Aorta (tissue), 5 donors: Measurements from ENCODE around the gene DQX1. TPM values are rescaled to one million over a fixed set of nuclear protein-coding genes. Genes with fewer than 3 reads are reported as not detected.

ENCODE experiments used
- ATAC-seq: fragments of 200-7000 bp; cut with Tn5 transposase; one replicate; pipeline ENCODE4 v1.9.1; 2022; ENCODE audit warnings: moderate library complexity; ENCODE audit not compliant: low FRiP score
- DNase-seq, 2 donors: peaks; one replicate each; pipeline ENCODE4 v3.0.0-alpha.2; 2020
- H3K27ac ChIP-seq, 2 donors: one replicate each; pipeline ENCODE4 v1.5.1; 2013; ENCODE audit warnings: low read length in 2 of 2, mild to moderate bottlenecking in 2 of 2, moderate library complexity in 2 of 2, control low read depth in 1 of 2, inconsistent platforms in 1 of 2, low read depth in 1 of 2
- H3K27me3 ChIP-seq, 2 donors: one replicate each; pipeline ENCODE4 v1.6.1; 2013; ENCODE audit warnings: control low read depth in 1 of 2, low read length in 1 of 2, mild to moderate bottlenecking in 1 of 2, moderate library complexity in 1 of 2; ENCODE audit not compliant: insufficient read depth in 2 of 2, control insufficient read depth in 1 of 2
- H3K36me3 ChIP-seq, 2 donors: one replicate each; pipeline ENCODE4 v1.6.1; 2013; ENCODE audit warnings: control low read depth in 1 of 2, low read length in 1 of 2, mild to moderate bottlenecking in 1 of 2; ENCODE audit not compliant: insufficient read depth in 2 of 2, control insufficient read depth in 1 of 2
- H3K4me1 ChIP-seq, 2 donors: one replicate each; pipeline ENCODE4 v1.6.1; 2013; ENCODE audit warnings: low read length in 2 of 2, control low read depth in 1 of 2, mild to moderate bottlenecking in 1 of 2, moderate library complexity in 1 of 2; ENCODE audit not compliant: insufficient read depth in 2 of 2, control insufficient read depth in 1 of 2
- H3K4me3 ChIP-seq, 2 donors: one replicate each; pipeline ENCODE4 v1.5.1; 2013; ENCODE audit warnings: low read length in 2 of 2, control low read depth in 1 of 2, mild to moderate bottlenecking in 1 of 2
- H3K9me3 ChIP-seq: one replicate; pipeline ENCODE4 v1.6.1; 2013; ENCODE audit warnings: mild to moderate bottlenecking, low read length; ENCODE audit not compliant: control insufficient read depth
- WGBS, 2 donors: extraction: QIAGEN DNeasy Blood & Tissue Kit; methylation state at CpG; one replicate each; pipeline ENCODE4 v1.1.7; 2013; 5-methylcytosine and 5-hydroxymethylcytosine counted together
- intact Hi-C, 2 donors: fragments of 100-400 bp; cut with DNase I; formaldehyde crosslinking; loops; one replicate each; pipeline versions ENCODE4 v1.14.2 to v1.15.0; 2022
- polyA plus RNA-seq, 2 donors: library from polyadenylated mRNA; stranded (reverse); fragments of 200-250 nt; gene quantifications; one replicate each; pipeline ENCODE4 v1.2.3, GENCODE V29; 2013
- total RNA-seq, 2 donors: library from RNA; stranded (reverse); fragmentation: NEBNext Ultra II Directional; extraction: Animal tissue kit (Norgen Biotek cat#: 25700); gene quantifications; one replicate each; pipeline ENCODE4 v1.2.1, GENCODE V29; 2021
- donor health status: healthy with polysubstance abuse.
- donor health status: Bipolar disorder and iron deficiency.
- donor health status: DM: no; HTN: no; CAD: no.
- donor health status: DM: no; HTN: no; CAD: no.
- donor health status: DM: yes; HTN: yes; CAD: no.

DQX1 gene
- total and polyA plus RNA-seq, 4 donors = 0.24 to 4.1 TPM; not detected in 2

DNA sequence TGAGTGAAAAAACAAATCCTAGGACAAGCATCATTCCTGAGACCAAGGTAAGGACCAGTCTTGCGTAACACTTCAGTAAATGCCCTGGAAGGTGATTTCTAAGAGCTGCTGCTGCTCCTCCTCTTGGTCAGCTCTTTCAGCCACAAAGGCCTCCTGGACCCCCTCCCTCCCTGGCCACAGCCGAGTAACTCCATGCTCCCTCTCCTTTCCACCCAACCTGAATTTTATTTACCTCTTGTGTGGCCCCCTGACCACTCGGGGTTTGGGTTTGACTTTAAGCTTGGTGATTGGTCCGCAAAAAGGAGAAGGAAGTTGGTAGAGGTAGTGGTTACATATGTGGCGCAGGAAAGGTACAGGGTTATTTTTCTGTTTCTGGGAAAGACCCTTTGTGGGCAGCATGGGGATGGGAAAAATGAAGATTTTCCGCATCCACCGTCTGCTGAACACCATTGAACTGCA lies 12.9 kb upstream of the DQX1 start:
- Histone ChIP-seq H3K36me3 (no peaks in the 10 kb centered on the region), H3K27ac (no peak overlapping the region), H3K27me3 (no peaks in the 10 kb centered on the region), H3K9me3 (no peaks in the 10 kb centered on the region), H3K4me3 (no peak overlapping the region), H3K4me1 (no peaks in the 10 kb centered on the region)
- 81 to 84% methylated on average over 7 of the region's 7 CpGs for WGBS, 2 donors
- intact Hi-C loops = loop anchor here in 1 of 2 donors (10.0 kb wide), 1 partner anchor 46 kb away; no protein-coding TSS in a partner anchor
- ATAC-seq (no peak), DNase-seq (no peak)

DNA sequence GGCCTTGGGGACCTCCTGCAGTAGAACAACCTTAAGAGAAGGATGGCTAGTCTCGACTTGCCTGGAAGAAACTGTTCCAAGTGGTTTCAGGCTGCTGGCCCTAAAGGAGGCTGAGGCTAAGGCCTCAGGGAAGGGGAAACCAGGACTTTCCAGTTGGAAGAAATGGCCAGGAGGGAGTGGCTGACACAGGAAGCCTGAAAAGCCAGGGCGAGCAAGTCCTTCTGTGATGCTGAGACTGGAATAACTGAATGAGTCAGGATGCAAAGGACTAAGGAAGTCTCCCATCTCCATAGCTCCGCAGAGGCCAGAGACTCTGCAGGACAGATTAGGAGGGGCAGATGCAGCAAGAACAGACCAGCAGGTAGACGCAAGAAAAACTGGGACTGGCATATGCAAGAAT lies 11.1 kb upstream of the DQX1 start:
- ATAC-seq (no peak), DNase-seq (no peak)
- H3K27ac ChIP-seq = no peak overlapping the region
- H3K9me3 ChIP-seq = no peaks in the 10 kb centered on the region
- intact Hi-C loops = loop anchor here in 1 of 2 donors (10.0 kb wide), 1 partner anchor 48 kb away; no protein-coding TSS in a partner anchor
- no peaks in the 10 kb centered on the region for H3K4me1 ChIP-seq
- WGBS, 2 donors = 69 to 70% methylated on average over 4 of the region's 4 CpGs
- H3K36me3 ChIP-seq = no peaks in the 10 kb centered on the region
- no peaks in the 10 kb centered on the region for H3K27me3 ChIP-seq
- H3K4me3 ChIP-seq = no peak overlapping the region

DNA sequence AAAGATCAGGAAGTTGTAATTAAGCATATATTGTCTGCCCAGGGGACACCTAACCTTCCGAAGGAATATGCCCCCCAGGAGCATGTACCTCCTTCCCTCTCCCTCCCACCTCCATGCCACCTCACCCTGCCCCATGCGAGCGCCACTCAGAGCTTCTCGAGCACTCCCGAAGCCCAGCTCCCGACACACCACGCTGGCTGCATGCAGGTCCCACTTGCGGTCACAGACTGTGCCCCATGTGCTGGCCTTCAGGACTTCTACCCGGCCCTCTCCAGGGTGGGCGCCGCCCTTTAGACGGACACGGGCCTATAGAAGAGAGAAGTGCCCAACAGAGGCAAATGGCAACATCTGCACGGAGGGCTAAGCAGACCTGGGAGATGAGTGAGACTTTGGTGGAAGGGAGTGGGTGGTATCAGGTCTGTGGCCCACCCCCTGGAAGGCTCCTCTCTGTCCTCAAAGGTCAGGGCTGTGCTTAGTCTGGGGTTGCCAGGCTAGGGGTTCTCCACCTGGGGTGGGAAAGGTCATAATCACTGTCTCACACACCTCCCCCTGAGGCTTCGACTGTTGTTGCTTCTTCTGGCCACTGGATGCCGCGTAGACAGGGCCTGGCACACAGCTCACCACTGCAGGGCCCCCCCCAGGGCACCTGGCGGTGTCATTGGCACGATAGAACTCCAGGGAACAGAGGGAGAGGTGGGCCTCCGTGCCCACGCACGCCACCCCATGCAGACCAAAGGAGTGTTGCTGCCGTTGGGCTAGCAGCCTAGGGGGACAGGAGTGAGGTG lies 10.3 kb upstream of the DQX1 start:
- intact Hi-C loops = loop anchor here in 1 of 2 donors (10.0 kb wide), 1 partner anchor 48 kb away; no protein-coding TSS in a partner anchor
- H3K27ac ChIP-seq = no peak overlapping the region
- no peaks in the 10 kb centered on the region for H3K36me3 ChIP-seq
- H3K27me3 ChIP-seq = no peaks in the 10 kb centered on the region
- H3K4me1 ChIP-seq = no peaks in the 10 kb centered on the region
- WGBS, 2 donors = 84 to 85% methylated on average over 23 of the region's 23 CpGs
- ATAC-seq (no peak), DNase-seq (no peak)
- no peaks in the 10 kb centered on the region for H3K9me3 ChIP-seq
- no peak overlapping the region for H3K4me3 ChIP-seq

DNA sequence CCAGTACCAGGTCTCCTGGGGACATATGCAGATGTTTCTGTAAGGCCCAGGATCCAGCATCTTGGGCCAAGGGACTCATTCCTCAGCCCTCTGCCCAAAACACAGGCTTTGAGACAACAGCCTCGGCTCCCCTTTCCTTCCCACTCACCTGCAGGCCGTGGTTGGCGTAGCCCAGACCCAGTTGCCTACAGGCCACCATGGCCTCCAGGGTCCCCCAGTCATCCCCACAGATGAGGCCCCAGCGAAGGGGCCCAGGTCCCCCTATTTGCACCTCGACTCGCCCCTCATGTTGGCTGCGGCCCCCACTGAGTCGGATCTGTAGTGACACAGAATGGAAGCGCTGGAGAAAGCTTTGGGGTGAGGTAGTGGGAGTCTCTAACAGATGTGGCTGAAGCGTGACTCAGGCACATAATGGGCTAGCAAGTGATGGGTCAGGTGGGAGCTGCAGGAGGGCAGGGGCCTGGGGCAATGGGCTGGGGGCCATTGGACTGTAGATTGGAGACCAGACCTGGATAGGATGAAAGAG lies 9.5 kb upstream of the DQX1 start:
- DNase-seq (no peak), ATAC-seq (no peak)
- no peak overlapping the region for H3K4me3 ChIP-seq
- no peaks in the 10 kb centered on the region for H3K9me3 ChIP-seq
- H3K27me3 ChIP-seq = no peaks in the 10 kb centered on the region
- no peak overlapping the region for H3K27ac ChIP-seq
- WGBS, 2 donors = 89 to 90% methylated on average over 10 of the region's 10 CpGs
- no peaks in the 10 kb centered on the region for H3K4me1 ChIP-seq
- intact Hi-C loops = loop anchor here in 1 of 2 donors (10.0 kb wide), 1 partner anchor 49 kb away; no protein-coding TSS in a partner anchor
- no peaks in the 10 kb centered on the region for H3K36me3 ChIP-seq

DNA sequence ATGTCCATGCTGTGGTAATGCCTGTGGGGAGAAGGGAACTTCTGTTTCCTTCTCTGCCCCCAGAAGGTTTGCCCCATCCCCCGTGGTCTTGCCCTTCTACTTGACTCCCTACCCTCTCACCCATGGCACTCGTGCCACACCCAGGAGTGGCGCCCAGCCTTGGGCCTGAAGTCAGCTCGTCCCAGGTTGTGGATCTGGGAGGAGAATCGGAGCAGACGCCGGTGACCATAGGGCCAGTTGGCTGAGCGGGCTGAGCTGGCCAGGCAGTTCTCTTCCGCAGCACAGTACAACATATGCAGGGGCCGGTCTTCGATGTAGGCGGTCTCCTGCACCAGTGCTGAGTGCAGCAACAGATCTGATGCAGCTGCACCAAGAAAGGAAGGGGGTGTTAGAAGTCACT lies 8.4 kb upstream of the DQX1 start:
- DNase-seq (no peak), ATAC-seq (no peak)
- no peak overlapping the region for H3K27ac ChIP-seq
- H3K27me3 ChIP-seq = no peaks in the 10 kb centered on the region
- H3K4me3 ChIP-seq = no peak overlapping the region
- no peaks in the 10 kb centered on the region for H3K9me3 ChIP-seq
- WGBS, 2 donors = 85 to 87% methylated on average over 12 of the region's 12 CpGs
- H3K36me3 ChIP-seq = no peaks in the 10 kb centered on the region
- intact Hi-C loops = loop anchor here in 1 of 2 donors (10.0 kb wide), 1 partner anchor 50 kb away; no protein-coding TSS in a partner anchor
- H3K4me1 ChIP-seq = no peaks in the 10 kb centered on the region

DNA sequence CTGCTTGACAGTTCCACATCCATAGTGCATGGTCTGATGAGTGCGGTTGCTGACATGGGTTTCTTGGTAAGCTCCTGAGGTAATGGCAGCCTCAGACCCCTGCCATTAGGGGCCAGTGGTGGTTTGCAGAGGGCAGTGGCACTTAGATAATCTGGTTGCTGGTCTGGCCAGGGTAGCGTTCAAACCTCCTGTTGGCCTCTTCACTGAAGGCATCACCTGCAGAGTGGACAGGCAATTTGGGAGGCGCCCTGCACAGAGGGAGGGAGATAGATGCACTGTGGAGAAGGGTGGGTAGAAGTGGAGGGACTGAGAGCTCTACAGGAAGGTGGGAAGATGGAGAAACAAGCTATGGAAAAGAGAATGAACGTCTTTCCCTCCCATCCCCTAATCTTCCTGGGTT lies 7.4 kb upstream of the DQX1 start:
- H3K9me3 ChIP-seq = no peaks in the 10 kb centered on the region
- ATAC-seq (no peak), DNase-seq (no peak)
- no peak overlapping the region for H3K4me3 ChIP-seq
- intact Hi-C loops = loop anchor here in 1 of 2 donors (10.0 kb wide), 1 partner anchor 51 kb away; no protein-coding TSS in a partner anchor
- H3K27me3 ChIP-seq = no peaks in the 10 kb centered on the region
- no peaks in the 10 kb centered on the region for H3K4me1 ChIP-seq
- H3K27ac ChIP-seq = no peak overlapping the region
- 74 to 81% methylated on average over 4 of the region's 4 CpGs for WGBS, 2 donors
- H3K36me3 ChIP-seq = no peaks in the 10 kb centered on the region

DNA sequence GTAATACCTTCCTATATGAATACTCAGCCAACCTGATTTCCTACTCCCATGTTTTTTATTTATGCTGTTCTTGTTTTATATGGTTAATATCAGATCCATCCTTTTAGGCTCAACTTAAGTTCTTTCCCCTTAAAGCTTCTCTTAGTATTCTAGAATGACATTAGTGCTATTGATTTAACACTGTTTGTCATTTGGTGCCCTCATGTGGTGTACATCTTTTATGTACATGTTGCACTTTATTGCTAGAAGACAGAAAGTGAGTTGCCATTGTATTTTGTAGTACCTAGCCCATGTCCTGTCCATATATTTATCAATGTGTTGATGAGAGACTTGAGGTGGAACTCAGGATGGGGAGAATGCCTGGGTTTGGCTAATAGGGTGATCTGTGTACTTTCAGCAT lies 6.2 kb upstream of the DQX1 start:
- DNase-seq (no peak), ATAC-seq (no peak)
- no peak overlapping the region for H3K27ac ChIP-seq
- intact Hi-C loops = loop anchor here in 1 of 2 donors (10.0 kb wide), 1 partner anchor 53 kb away; no protein-coding TSS in a partner anchor
- no peak overlapping the region for H3K4me3 ChIP-seq
- no peaks in the 10 kb centered on the region for H3K4me1 ChIP-seq
- H3K9me3 ChIP-seq = no peaks in the 10 kb centered on the region
- no peaks in the 10 kb centered on the region for H3K27me3 ChIP-seq
- no peaks in the 10 kb centered on the region for H3K36me3 ChIP-seq

DNA sequence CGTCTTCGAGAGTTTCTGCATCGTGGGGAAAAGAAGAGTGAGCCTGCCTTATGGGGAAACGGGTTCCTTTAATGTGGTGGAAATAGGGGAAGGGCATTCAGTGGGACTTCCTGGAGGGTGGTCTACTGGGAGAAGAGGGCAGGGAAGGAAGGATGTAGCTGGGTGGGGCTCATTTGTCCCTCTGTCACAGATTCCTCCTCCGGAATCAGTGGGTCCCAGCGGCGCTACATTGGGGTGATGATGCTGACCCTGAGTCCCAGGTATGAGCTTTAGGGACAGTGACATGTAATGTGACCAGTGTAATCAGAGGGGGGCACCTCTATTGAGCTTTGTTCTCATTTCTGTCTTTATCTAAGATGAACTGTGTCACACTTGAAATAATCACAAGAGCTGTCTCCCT lies 5.6 kb upstream of the DQX1 start:
- H3K4me1 ChIP-seq = no peaks in the 10 kb centered on the region
- DNase-seq (no peak), ATAC-seq (no peak)
- peaks cover 0 to 3% of the 10 kb centered on the region in 2 donors for H3K36me3 ChIP-seq
- 90% methylated on average over 7 of the region's 7 CpGs for WGBS, 2 donors
- no peaks in the 10 kb centered on the region for H3K27me3 ChIP-seq
- H3K9me3 ChIP-seq = no peaks in the 10 kb centered on the region
- intact Hi-C loops = loop anchor here in 1 of 2 donors (10.0 kb wide), 1 partner anchor 53 kb away; no protein-coding TSS in a partner anchor
- no peak overlapping the region for H3K4me3 ChIP-seq
- H3K27ac ChIP-seq = no peak overlapping the region
